ENCODE data around the gene HNF4A.

Gene HNF4A

GRCh38 chr20:44420497-44420896 lies 65.0 kb downstream of the HNF4A start:
- H3K4me3 ChIP-seq (ENCODE audit: low read depth, low read length), result no peak overlapping the region
- TF ChIP-seq, protein P1, sequence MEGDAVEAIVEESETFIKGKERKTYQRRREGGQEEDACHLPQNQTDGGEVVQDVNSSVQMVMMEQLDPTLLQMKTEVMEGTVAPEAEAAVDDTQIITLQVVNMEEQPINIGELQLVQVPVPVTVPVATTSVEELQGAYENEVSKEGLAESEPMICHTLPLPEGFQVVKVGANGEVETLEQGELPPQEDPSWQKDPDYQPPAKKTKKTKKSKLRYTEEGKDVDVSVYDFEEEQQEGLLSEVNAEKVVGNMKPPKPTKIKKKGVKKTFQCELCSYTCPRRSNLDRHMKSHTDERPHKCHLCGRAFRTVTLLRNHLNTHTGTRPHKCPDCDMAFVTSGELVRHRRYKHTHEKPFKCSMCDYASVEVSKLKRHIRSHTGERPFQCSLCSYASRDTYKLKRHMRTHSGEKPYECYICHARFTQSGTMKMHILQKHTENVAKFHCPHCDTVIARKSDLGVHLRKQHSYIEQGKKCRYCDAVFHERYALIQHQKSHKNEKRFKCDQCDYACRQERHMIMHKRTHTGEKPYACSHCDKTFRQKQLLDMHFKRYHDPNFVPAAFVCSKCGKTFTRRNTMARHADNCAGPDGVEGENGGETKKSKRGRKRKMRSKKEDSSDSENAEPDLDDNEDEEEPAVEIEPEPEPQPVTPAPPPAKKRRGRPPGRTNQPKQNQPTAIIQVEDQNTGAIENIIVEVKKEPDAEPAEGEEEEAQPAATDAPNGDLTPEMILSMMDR (IDR thresholded peaks at IDR 0.05; ENCODE audit: borderline replicate concordance, insufficient read depth, low read depth, low read length), result no peak

DNA sequence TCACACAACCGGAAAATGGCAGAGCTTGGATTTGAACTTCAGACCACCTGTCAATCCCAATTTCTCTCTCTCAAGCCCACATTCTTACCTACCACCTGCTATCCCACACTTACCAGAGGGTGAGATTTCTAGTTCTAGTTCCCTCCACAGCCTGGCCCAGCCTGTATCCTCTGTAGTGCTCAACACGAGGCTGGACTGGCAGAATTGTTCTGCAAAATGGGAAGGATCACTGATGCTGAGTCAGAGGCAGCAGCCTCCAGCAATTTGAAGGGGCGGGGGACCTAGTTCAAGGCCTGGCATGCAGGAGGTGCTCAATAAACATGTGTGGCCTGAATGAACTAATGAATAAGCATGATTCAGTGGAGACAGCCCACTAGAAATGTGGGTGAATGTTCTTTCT lies 66.6 kb downstream of the HNF4A start:
- no peak overlapping the region for H3K4me3 ChIP-seq (ENCODE audit: low read depth, low read length)
- TF ChIP-seq, protein P1 (IDR thresholded peaks at IDR 0.05; ENCODE audit: borderline replicate concordance, insufficient read depth, low read depth, low read length), result no peak

- TF ChIP-seq, protein P1 (IDR thresholded peaks at IDR 0.05; ENCODE audit: borderline replicate concordance, insufficient read depth, low read depth, low read length), result no peak
- no peak overlapping the region for H3K4me3 ChIP-seq (ENCODE audit: low read depth, low read length)
Measured at GRCh38 chr20:44423480-44423879, 68.0 kb downstream of the HNF4A start.

- TF ChIP-seq, protein P1 (IDR thresholded peaks at IDR 0.05; ENCODE audit: borderline replicate concordance, insufficient read depth, low read depth, low read length), result no peak
- no peak overlapping the region for H3K4me3 ChIP-seq (ENCODE audit: low read depth, low read length)
Measured at GRCh38 chr20:44424039-44424495, 68.6 kb downstream of the HNF4A start.

GRCh38 chr20:44425923-44426322 lies 70.4 kb downstream of the HNF4A start:
- TF ChIP-seq, protein P1 (IDR thresholded peaks at IDR 0.05; ENCODE audit: borderline replicate concordance, insufficient read depth, low read depth, low read length), result no peak
- H3K4me3 ChIP-seq (ENCODE audit: low read depth, low read length), result no peak overlapping the region

GRCh38 chr20:44426879-44427790 lies 71.6 kb downstream of the HNF4A start:
- H3K4me3 ChIP-seq (ENCODE audit: low read depth, low read length), result no peak overlapping the region
- TF ChIP-seq, protein P1 (IDR thresholded peaks at IDR 0.05; ENCODE audit: borderline replicate concordance, insufficient read depth, low read depth, low read length), result no peak

DNA sequence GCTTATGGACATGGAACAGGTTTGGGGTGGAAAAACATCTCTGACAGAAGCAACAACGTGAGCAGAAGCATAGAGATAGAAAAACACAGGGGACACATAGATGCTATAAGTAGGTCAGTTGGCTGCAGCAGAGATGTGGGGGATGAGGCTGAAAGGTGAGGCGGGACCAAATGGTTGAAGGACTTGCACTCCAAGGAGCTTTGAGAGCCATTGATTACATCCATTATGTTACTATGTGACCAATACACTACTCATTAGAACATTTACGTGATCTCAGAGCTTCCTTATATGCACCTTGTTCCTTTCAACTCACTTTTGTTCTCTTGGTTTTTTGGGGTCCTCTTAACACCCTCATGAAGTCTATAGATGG lies 72.3 kb downstream of the HNF4A start:
- H3K4me3 ChIP-seq (ENCODE audit: low read depth, low read length), result no peak overlapping the region
- TF ChIP-seq, protein P1 (IDR thresholded peaks at IDR 0.05; ENCODE audit: borderline replicate concordance, insufficient read depth, low read depth, low read length), result no peak

All from GM12875 (cell line).